ENCODE measurements around the gene TRAP1.

Gene TRAP1

DNA sequence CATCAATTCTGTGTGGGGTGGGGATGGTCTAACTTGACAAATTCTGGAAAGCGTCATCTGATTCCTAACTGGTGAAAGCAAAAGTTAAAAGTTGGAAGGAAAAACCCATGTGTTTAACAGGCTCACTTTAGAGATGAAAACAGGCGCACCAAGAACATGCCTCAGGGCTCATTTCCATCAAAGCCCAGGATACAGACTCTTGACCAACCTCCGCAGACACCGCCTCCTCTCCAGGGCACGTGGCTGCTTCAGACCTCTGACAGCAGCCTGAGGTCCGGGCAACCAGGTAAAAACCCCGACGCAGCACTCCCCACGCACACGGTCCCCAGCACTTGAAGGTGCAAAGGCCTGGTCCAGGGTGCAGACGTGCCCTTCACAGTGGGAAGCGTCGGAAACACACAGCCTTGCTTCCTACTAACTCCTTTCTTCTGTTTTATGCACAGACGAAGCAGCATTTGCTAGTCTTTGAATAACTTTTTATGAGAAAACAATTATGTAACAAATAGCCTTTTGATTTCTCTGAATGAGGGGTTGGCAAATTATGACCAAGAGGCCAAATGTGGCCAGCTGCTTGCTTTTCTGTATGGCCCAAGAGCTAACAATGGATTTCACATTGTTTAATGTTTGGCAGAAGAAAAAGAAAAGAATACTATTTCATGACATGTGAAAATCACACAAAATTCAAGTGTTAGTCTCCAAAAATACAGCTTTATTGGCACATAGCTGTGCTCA, 44.2 kb upstream of the TRAP1 start:
- TF ChIP-seq TEAD4 (IDR thresholded peaks at IDR 0.05) (no peak), FOXM1 (IDR thresholded peaks at IDR 0.05; ENCODE audit: borderline replicate concordance, low read depth) (no peak), CREB1 (IDR thresholded peaks at IDR 0.05; ENCODE audit: low read depth) (no peak), NFIC (IDR thresholded peaks at IDR 0.05) (no peak), RAD21 (IDR thresholded peaks at IDR 0.05; ENCODE audit: low read depth) (no peak), ZBTB7A (IDR thresholded peaks at IDR 0.05; ENCODE audit: low read depth) (no peak), YY1 (IDR thresholded peaks at IDR 0.05; ENCODE audit: low read depth) (no peak), TAF1 (IDR thresholded peaks at IDR 0.05; ENCODE audit: low read depth) (no peak), TCF12 (IDR thresholded peaks at IDR 0.05; ENCODE audit: low read depth) (no peak)

DNA sequence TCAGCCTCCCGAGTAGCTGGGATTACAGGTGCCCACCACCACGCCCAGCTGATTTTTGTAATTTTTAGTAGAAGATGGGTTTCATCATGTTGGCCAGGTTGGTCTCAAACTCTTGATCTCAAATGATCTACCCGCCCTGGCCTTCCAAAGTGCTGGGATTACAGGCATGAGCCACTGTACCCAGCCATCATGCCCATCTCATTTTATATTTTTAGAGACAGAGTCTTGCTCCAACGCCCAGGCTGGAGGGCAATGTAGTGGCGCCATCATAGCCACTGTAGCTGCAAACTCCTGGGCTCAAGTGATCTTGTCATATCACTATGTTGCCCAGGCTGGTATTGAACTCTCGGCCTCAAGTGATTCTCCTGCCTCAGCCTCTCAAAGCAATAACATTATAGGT, 43.2 kb upstream of the TRAP1 start:
- TF ChIP-seq, protein P1, sequence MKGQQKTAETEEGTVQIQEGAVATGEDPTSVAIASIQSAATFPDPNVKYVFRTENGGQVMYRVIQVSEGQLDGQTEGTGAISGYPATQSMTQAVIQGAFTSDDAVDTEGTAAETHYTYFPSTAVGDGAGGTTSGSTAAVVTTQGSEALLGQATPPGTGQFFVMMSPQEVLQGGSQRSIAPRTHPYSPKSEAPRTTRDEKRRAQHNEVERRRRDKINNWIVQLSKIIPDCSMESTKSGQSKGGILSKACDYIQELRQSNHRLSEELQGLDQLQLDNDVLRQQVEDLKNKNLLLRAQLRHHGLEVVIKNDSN (IDR thresholded peaks at IDR 0.05) = no peak
- no peak for TF ChIP-seq TEAD4 (IDR thresholded peaks at IDR 0.05)
- no peak for TF ChIP-seq CEBPB (IDR thresholded peaks at IDR 0.05)
- TF ChIP-seq NFIC (IDR thresholded peaks at IDR 0.05) = no peak
- TF ChIP-seq FOXM1 (IDR thresholded peaks at IDR 0.05; ENCODE audit: borderline replicate concordance, low read depth) = no peak
- no peak for TF ChIP-seq ZBTB7A (IDR thresholded peaks at IDR 0.05; ENCODE audit: low read depth)
- TF ChIP-seq TAF1 (IDR thresholded peaks at IDR 0.05; ENCODE audit: low read depth) = no peak
- TF ChIP-seq RAD21 (IDR thresholded peaks at IDR 0.05; ENCODE audit: low read depth) = no peak
- no peak for TF ChIP-seq TCF12 (IDR thresholded peaks at IDR 0.05; ENCODE audit: low read depth)
- no peak for TF ChIP-seq EP300 (IDR thresholded peaks at IDR 0.05; ENCODE audit: borderline replicate concordance)
- TF ChIP-seq, protein P2, sequence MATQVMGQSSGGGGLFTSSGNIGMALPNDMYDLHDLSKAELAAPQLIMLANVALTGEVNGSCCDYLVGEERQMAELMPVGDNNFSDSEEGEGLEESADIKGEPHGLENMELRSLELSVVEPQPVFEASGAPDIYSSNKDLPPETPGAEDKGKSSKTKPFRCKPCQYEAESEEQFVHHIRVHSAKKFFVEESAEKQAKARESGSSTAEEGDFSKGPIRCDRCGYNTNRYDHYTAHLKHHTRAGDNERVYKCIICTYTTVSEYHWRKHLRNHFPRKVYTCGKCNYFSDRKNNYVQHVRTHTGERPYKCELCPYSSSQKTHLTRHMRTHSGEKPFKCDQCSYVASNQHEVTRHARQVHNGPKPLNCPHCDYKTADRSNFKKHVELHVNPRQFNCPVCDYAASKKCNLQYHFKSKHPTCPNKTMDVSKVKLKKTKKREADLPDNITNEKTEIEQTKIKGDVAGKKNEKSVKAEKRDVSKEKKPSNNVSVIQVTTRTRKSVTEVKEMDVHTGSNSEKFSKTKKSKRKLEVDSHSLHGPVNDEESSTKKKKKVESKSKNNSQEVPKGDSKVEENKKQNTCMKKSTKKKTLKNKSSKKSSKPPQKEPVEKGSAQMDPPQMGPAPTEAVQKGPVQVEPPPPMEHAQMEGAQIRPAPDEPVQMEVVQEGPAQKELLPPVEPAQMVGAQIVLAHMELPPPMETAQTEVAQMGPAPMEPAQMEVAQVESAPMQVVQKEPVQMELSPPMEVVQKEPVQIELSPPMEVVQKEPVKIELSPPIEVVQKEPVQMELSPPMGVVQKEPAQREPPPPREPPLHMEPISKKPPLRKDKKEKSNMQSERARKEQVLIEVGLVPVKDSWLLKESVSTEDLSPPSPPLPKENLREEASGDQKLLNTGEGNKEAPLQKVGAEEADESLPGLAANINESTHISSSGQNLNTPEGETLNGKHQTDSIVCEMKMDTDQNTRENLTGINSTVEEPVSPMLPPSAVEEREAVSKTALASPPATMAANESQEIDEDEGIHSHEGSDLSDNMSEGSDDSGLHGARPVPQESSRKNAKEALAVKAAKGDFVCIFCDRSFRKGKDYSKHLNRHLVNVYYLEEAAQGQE (IDR thresholded peaks at IDR 0.05; ENCODE audit: low read depth) = no peak
- TF ChIP-seq YY1 (IDR thresholded peaks at IDR 0.05; ENCODE audit: low read depth) = no peak
- TF ChIP-seq CREB1 (IDR thresholded peaks at IDR 0.05; ENCODE audit: low read depth) = no peak
- no peak for TF ChIP-seq EGR1 (IDR thresholded peaks at IDR 0.05)
- TF ChIP-seq MAX (IDR thresholded peaks at IDR 0.05) = no peak

GRCh38 chr16:3759736-3760135, 42.4 kb upstream of the TRAP1 start:
- no peak for TF ChIP-seq RAD21 (IDR thresholded peaks at IDR 0.05; ENCODE audit: low read depth)
- TF ChIP-seq EGR1 (IDR thresholded peaks at IDR 0.05) = no peak
- TF ChIP-seq MAX (IDR thresholded peaks at IDR 0.05) = no peak
- TF ChIP-seq ZBTB7A (IDR thresholded peaks at IDR 0.05; ENCODE audit: low read depth) = no peak
- no peak for TF ChIP-seq YY1 (IDR thresholded peaks at IDR 0.05; ENCODE audit: low read depth)
- TF ChIP-seq, protein P1 (IDR thresholded peaks at IDR 0.05) = no peak
- no peak for TF ChIP-seq TEAD4 (IDR thresholded peaks at IDR 0.05)
- no peak for TF ChIP-seq TCF12 (IDR thresholded peaks at IDR 0.05; ENCODE audit: low read depth)
- TF ChIP-seq CEBPB (IDR thresholded peaks at IDR 0.05) = no peak
- TF ChIP-seq NFIC (IDR thresholded peaks at IDR 0.05) = no peak
- TF ChIP-seq TAF1 (IDR thresholded peaks at IDR 0.05; ENCODE audit: low read depth) = no peak
- TF ChIP-seq FOXM1 (IDR thresholded peaks at IDR 0.05; ENCODE audit: borderline replicate concordance, low read depth) = no peak
- no peak for TF ChIP-seq EP300 (IDR thresholded peaks at IDR 0.05; ENCODE audit: borderline replicate concordance)
- TF ChIP-seq CREB1 (IDR thresholded peaks at IDR 0.05; ENCODE audit: low read depth) = no peak

DNA sequence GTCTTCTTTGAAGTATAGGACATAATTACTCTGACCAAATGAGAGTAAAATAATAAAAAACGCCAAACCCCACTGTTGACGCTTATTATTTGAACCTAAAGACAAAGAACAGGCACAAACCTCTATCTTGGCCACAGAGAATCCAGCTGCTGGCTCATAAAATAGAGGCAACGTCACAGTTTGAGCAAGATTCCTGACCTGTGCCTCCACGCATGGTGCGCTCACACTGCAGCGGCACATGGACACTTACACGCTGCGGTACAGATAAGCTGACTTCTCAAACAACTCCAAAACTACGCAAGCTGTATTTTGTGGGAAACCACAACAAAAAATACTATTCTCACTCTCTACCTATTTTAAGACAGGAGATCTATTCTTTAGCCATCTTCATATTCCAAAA, 38.8 kb upstream of the TRAP1 start:
- TF ChIP-seq EGR1 (IDR thresholded peaks at IDR 0.05) (no peak), CREB1 (IDR thresholded peaks at IDR 0.05; ENCODE audit: low read depth) (no peak), EP300 (IDR thresholded peaks at IDR 0.05; ENCODE audit: borderline replicate concordance) (no peak)
- TF ChIP-seq, protein P1 (IDR thresholded peaks at IDR 0.05) = no peak

- TF ChIP-seq TAF1 (IDR thresholded peaks at IDR 0.05; ENCODE audit: low read depth) = no peak
- no peak for TF ChIP-seq CEBPB (IDR thresholded peaks at IDR 0.05)
- no peak for TF ChIP-seq MAX (IDR thresholded peaks at IDR 0.05)
- no peak for TF ChIP-seq YY1 (IDR thresholded peaks at IDR 0.05; ENCODE audit: low read depth)
- no peak for TF ChIP-seq EGR1 (IDR thresholded peaks at IDR 0.05)
- TF ChIP-seq TCF12 (IDR thresholded peaks at IDR 0.05; ENCODE audit: low read depth) = no peak
- no peak for TF ChIP-seq EP300 (IDR thresholded peaks at IDR 0.05; ENCODE audit: borderline replicate concordance)
- TF ChIP-seq, protein P1 (IDR thresholded peaks at IDR 0.05) = no peak
- TF ChIP-seq RAD21 (IDR thresholded peaks at IDR 0.05; ENCODE audit: low read depth) = no peak
- TF ChIP-seq TEAD4 (IDR thresholded peaks at IDR 0.05) = no peak
- TF ChIP-seq, protein P2 (IDR thresholded peaks at IDR 0.05; ENCODE audit: low read depth) = no peak
- TF ChIP-seq NFIC (IDR thresholded peaks at IDR 0.05) = no peak
- no peak for TF ChIP-seq CREB1 (IDR thresholded peaks at IDR 0.05; ENCODE audit: low read depth)
- TF ChIP-seq FOXM1 (IDR thresholded peaks at IDR 0.05; ENCODE audit: borderline replicate concordance, low read depth) = no peak
- TF ChIP-seq ZBTB7A (IDR thresholded peaks at IDR 0.05; ENCODE audit: low read depth) = no peak
Measured at GRCh38 chr16:3755249-3755648, 37.9 kb upstream of the TRAP1 start.
